ENCODE measurements around the gene COL5A2. TPM values are rescaled to one million over a fixed set of nuclear protein-coding genes. Genes with fewer than 3 reads are reported as not detected.

COL5A2 gene
- total RNA-seq, 1 donor = 0.94 TPM

DNA sequence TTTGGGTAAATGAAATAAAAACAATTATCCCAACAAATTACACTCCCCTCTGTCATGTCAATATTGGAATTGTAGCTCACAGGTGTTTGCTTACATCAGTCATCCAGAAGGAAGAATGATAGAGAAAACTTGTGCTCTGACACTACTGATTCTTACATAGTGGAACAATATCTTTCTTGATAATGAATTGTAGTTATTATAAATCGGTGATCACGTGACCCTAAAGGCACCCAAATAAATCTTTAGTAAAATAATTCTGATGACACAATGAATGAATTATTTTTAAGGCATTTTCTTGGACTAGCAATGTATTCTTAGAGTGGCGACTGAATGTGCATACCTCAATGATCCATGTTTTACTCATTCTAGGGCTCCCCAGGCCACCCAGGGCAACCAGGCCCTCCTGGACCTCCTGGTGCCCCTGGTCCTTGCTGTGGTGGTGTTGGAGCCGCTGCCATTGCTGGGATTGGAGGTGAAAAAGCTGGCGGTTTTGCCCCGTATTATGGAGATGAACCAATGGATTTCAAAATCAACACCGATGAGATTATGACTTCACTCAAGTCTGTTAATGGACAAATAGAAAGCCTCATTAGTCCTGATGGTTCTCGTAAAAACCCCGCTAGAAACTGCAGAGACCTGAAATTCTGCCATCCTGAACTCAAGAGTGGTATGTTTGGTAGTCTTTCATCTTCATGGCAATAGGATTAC lies 170.9 kb downstream of the COL5A2 start:
- no peak overlapping the region for H3K4me3 ChIP-seq (ENCODE audit: low read length)
- H3K4me1 ChIP-seq (ENCODE audit: insufficient read depth, low read length) = no peaks in the 10 kb centered on the region
- H3K9me3 ChIP-seq (ENCODE audit: low read depth, low read length) = no peaks in the 10 kb centered on the region
- H3K27me3 ChIP-seq (ENCODE audit: insufficient read depth, low read length) = no peaks in the 10 kb centered on the region

DNA sequence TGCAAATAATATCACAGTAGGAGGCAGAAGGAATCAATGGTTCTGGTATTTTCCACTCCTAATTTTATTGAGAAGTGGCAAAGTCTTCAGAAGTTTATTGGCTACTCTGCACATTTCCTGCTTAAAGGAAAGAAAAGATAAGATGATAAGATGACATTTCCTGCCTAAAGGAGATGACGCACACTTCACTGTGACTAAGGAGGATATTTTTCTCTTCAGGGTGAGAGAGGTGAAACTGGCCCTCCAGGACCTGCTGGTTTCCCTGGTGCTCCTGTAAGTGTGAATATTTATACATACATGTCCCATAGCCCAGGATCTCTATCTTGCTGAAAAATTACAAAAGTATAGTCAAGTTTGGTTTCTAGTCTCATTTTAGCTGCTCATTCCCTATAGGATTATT lies 177.5 kb downstream of the COL5A2 start:
- Histone ChIP-seq H3K9me3 (ENCODE audit: low read depth, low read length) (no peaks in the 10 kb centered on the region), H3K4me1 (ENCODE audit: insufficient read depth, low read length) (no peaks in the 10 kb centered on the region), H3K27me3 (ENCODE audit: insufficient read depth, low read length) (no peaks in the 10 kb centered on the region), H3K4me3 (ENCODE audit: low read length) (no peak overlapping the region)

DNA sequence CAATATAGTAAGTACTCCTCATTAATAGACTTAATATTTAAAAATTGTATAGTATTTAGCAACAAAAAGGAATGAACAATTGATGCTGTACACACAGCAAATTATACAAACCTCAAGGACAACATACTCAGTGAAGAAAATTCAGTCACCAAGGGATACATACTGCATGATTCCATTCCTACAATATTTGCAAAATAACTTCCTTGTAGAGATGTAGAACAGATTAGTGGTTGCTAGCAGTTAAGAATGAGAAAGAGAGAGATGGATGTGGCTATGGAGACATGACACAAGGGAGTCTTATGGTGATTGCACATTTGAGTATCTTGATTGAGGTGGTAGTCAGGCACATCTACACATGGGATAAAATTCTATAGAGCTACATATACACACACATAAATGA lies 179.3 kb downstream of the COL5A2 start:
- Histone ChIP-seq H3K9me3 (ENCODE audit: low read depth, low read length) (no peaks in the 10 kb centered on the region), H3K4me3 (ENCODE audit: low read length) (no peak overlapping the region), H3K27me3 (ENCODE audit: insufficient read depth, low read length) (no peaks in the 10 kb centered on the region), H3K4me1 (ENCODE audit: insufficient read depth, low read length) (no peaks in the 10 kb centered on the region)

DNA sequence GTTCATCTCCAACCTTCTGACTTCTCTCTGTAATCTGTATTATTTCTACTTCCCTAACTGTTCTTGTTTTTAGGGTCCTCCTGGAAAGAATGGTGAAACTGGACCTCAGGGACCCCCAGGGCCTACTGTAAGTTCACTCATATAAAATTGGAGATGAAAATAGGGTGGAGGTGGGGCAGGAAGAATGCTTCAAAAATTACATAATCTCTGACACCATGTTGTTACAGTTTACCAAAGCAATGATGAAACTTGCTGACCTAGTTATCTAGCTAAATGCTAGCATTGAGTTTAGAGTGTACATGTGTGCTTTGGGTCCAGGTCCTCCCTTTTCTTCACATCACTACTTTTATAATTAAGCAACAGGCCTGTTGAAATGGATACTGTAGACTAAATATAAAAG lies 182.3 kb downstream of the COL5A2 start:
- no peaks in the 10 kb centered on the region for H3K27me3 ChIP-seq (ENCODE audit: insufficient read depth, low read length)
- H3K4me1 ChIP-seq (ENCODE audit: insufficient read depth, low read length) = no peaks in the 10 kb centered on the region
- H3K4me3 ChIP-seq (ENCODE audit: low read length) = no peak overlapping the region
- no peaks in the 10 kb centered on the region for H3K9me3 ChIP-seq (ENCODE audit: low read depth, low read length)

DNA sequence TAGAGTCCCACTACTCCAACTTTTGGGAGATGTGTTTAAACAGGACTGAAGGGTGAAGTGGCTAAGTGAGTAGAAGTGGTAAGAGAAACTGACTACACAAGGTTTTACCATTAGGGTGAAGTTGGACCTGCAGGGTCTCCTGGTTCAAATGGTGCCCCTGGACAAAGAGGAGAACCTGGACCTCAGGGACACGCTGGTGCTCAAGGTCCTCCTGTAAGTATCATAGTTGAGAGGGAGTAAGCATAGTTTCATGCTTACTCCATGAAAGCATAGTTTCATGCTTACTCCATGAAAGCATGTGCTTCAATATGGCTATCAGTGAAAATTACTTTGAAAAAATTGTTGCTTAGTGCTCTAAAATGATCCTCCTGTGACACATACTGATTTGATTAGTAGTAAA lies 186.3 kb downstream of the COL5A2 start:
- no peaks in the 10 kb centered on the region for H3K27me3 ChIP-seq (ENCODE audit: insufficient read depth, low read length)
- H3K4me1 ChIP-seq (ENCODE audit: insufficient read depth, low read length) = no peaks in the 10 kb centered on the region
- no peak overlapping the region for H3K4me3 ChIP-seq (ENCODE audit: low read length)
- no peaks in the 10 kb centered on the region for H3K9me3 ChIP-seq (ENCODE audit: low read depth, low read length)

DNA sequence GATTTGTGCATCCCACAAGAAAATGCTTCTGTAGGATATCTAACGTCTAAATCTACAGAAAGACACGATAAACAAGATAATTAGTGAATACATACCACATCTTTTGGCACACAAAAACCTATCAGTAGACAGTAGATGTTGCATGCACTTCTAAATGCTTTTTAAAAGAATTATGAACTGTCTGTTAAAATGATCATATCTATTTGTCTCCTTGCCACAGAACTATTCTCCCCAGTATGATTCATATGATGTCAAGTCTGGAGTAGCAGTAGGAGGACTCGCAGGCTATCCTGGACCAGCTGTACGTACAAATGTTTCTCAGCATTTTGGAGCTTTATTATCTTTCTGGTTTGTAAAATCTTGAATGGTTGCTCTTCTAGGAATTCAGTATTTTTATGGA lies 192.7 kb downstream of the COL5A2 start:
- Histone ChIP-seq H3K9me3 (ENCODE audit: low read depth, low read length) (no peaks in the 10 kb centered on the region), H3K4me3 (ENCODE audit: low read length) (no peak overlapping the region), H3K4me1 (ENCODE audit: insufficient read depth, low read length) (no peaks in the 10 kb centered on the region), H3K27me3 (ENCODE audit: insufficient read depth, low read length) (no peaks in the 10 kb centered on the region)

DNA sequence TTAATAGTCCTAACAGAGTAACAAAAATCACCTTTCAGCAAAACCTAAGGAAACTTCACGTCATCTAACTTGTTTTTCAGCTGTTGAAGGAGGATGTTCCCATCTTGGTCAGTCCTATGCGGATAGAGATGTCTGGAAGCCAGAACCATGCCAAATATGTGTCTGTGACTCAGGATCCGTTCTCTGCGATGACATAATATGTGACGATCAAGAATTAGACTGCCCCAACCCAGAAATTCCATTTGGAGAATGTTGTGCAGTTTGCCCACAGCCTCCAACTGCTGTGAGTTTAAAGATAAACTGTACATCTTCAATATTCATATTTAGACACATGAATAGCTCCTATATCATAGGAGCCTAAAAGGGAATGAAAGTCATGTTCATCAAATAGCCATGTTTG lies 194.9 kb downstream of the COL5A2 start:
- H3K4me3 ChIP-seq (ENCODE audit: low read length) = no peak overlapping the region
- H3K9me3 ChIP-seq (ENCODE audit: low read depth, low read length) = no peaks in the 10 kb centered on the region
- no peaks in the 10 kb centered on the region for H3K4me1 ChIP-seq (ENCODE audit: insufficient read depth, low read length)
- no peaks in the 10 kb centered on the region for H3K27me3 ChIP-seq (ENCODE audit: insufficient read depth, low read length)

DNA sequence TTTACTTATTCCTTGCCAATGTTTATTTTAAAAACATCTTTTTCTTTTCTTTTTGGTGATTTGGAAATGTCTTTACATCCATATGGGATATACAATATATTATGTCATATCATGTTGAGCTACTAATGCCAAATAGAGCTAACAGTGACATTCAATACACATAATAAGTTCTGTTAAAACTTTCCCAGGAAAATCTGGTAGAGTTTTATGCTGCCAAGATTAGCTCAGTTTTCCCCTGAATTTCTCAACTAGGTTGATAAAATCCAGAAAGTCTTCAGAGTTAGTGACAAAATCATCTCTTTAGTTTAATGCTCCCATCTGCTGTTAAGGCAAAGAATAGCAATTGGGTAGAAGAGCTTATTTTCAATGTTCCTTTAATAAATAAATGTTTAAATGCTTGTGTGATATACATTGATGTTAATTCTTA lies 195.5 kb downstream of the COL5A2 start:
- Histone ChIP-seq H3K27me3 (ENCODE audit: insufficient read depth, low read length) (no peaks in the 10 kb centered on the region), H3K4me1 (ENCODE audit: insufficient read depth, low read length) (no peaks in the 10 kb centered on the region), H3K9me3 (ENCODE audit: low read depth, low read length) (no peaks in the 10 kb centered on the region), H3K4me3 (ENCODE audit: low read length) (no peak overlapping the region)

DNA sequence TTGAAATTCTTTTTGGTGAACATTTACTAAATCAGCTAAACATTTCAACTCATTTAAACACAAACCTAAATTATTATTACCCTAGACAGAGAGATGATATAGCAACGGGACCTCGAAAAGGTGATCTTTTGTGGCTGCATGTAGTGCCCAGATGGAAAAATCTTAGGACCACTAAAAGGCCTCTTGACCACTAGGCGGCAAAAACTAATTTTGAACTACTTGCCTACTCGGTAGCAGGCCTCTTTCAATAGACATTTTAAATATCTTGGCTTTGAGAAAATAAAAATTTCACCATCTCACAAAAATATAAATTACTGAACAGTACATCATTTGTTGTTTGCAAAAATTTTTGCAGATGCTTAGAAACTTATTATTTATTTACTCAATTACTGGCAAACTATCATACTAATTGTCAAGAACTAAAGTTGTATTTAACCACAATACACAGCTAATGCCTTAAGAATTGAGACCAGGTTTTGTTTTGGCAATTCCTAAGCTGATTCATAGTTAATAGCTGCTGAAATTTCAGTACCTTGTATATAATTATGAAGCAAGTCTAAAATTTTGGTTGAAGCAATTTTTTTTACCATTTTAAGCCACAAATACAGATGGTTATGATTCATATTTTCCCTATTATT lies 196.0 kb downstream of the COL5A2 start:
- Histone ChIP-seq H3K4me1 (ENCODE audit: insufficient read depth, low read length) (no peaks in the 10 kb centered on the region), H3K27me3 (ENCODE audit: insufficient read depth, low read length) (no peaks in the 10 kb centered on the region), H3K9me3 (ENCODE audit: low read depth, low read length) (no peaks in the 10 kb centered on the region), H3K4me3 (ENCODE audit: low read length) (no peak overlapping the region)

Other genes with a start within 250 kb of the COL5A2 start
- 0.42 TPM for gene COL3A1, start 205.4 kb downstream of the COL5A2 start, total RNA-seq